Measurements from ENCODE around the gene TMEM260. TPM values are rescaled to one million over a fixed set of nuclear protein-coding genes. Genes with fewer than 3 reads are reported as not detected.
"Not testable (repeated sequence)": the region's sequence is repeated elsewhere in the genome, so short reads cannot be mapped to it uniquely, and the experiment has no call there.

TMEM260 gene
- total RNA-seq, 2 donors from 2014 or later, result 12.5 to 13.3 TPM

- DNase-seq (ENCODE audit: low spot score), result no peak
- intact Hi-C loops (cut with DNase I), result no loop called here
Observed at GRCh38 chr14:56592746-56593544, 13.3 kb downstream of the TMEM260 start.

GRCh38 chr14:56594428-56594827, 14.8 kb downstream of the TMEM260 start:
- DNase-seq (ENCODE audit: low spot score), result no peak
- intact Hi-C loops (cut with DNase I), result no loop called here

GRCh38 chr14:56598519-56598918, 18.9 kb downstream of the TMEM260 start:
- intact Hi-C loops (cut with DNase I), result no loop called here
- no peak for DNase-seq (ENCODE audit: low spot score)

- intact Hi-C loops (cut with DNase I), result no loop called here
- DNase-seq (ENCODE audit: low spot score), result no peak
Observed at GRCh38 chr14:56603648-56604047, 24.1 kb downstream of the TMEM260 start.

GRCh38 chr14:56608689-56609088, 29.1 kb downstream of the TMEM260 start:
- DNase-seq (ENCODE audit: low spot score), result no peak
- intact Hi-C loops (cut with DNase I), result loop anchor here in 1 of 2 donors (5.0 kb wide), 1 partner anchor 614 kb away; no protein-coding TSS in a partner anchor

GRCh38 chr14:56611663-56612062, 32.1 kb downstream of the TMEM260 start:
- DNase-seq (ENCODE audit: low spot score); intact Hi-C loops (cut with DNase I): not testable (repeated sequence)

GRCh38 chr14:56617084-56617483, 37.5 kb downstream of the TMEM260 start:
- intact Hi-C loops (cut with DNase I), result no loop called here
- no peak for DNase-seq (ENCODE audit: low spot score)

GRCh38 chr14:56630707-56631106, 51.1 kb downstream of the TMEM260 start:
- no peak for DNase-seq (ENCODE audit: low spot score)
- intact Hi-C loops (cut with DNase I), result no loop called here

- DNase-seq (ENCODE audit: low spot score), result no peak
- intact Hi-C loops (cut with DNase I), result no loop called here
Observed at GRCh38 chr14:56632195-56632594, 52.6 kb downstream of the TMEM260 start.

- intact Hi-C loops (cut with DNase I), result no loop called here
- DNase-seq (ENCODE audit: low spot score), result no peak
Observed at GRCh38 chr14:56633544-56633943, 53.9 kb downstream of the TMEM260 start.

- intact Hi-C loops (cut with DNase I), result no loop called here
- no peak for DNase-seq (ENCODE audit: low spot score)
Observed at GRCh38 chr14:56635041-56635440, 55.4 kb downstream of the TMEM260 start.

- DNase-seq (ENCODE audit: low spot score), result no peak
- intact Hi-C loops (cut with DNase I), result no loop called here
Observed at GRCh38 chr14:56647493-56647892, 67.9 kb downstream of the TMEM260 start.

- DNase-seq (ENCODE audit: low spot score), result no peak
- intact Hi-C loops (cut with DNase I), result no loop called here
Observed at GRCh38 chr14:56648508-56649301, 69.1 kb downstream of the TMEM260 start.

GRCh38 chr14:56649382-56649781, 69.8 kb downstream of the TMEM260 start:
- no peak for DNase-seq (ENCODE audit: low spot score)
- intact Hi-C loops (cut with DNase I), result no loop called here

GRCh38 chr14:56650048-56650447, 70.5 kb downstream of the TMEM260 start:
- DNase-seq (ENCODE audit: low spot score), result no peak
- intact Hi-C loops (cut with DNase I), result no loop called here

GRCh38 chr14:56650979-56651378, 71.4 kb downstream of the TMEM260 start:
- DNase-seq (ENCODE audit: low spot score), result no peak
- intact Hi-C loops (cut with DNase I), result no loop called here

GRCh38 chr14:56657604-56658003, 78.0 kb downstream of the TMEM260 start:
- no peak for DNase-seq (ENCODE audit: low spot score)
- intact Hi-C loops (cut with DNase I), result no loop called here

GRCh38 chr14:56659378-56659777, 79.8 kb downstream of the TMEM260 start:
- intact Hi-C loops (cut with DNase I), result no loop called here
- peak; percentile 65 for DNase-seq (ENCODE audit: low spot score)

- intact Hi-C loops (cut with DNase I), result no loop called here
- no peak for DNase-seq (ENCODE audit: low spot score)
Observed at GRCh38 chr14:56659964-56660551, 80.5 kb downstream of the TMEM260 start.

GRCh38 chr14:56660677-56661389, 81.2 kb downstream of the TMEM260 start:
- no peak for DNase-seq (ENCODE audit: low spot score)
- intact Hi-C loops (cut with DNase I), result no loop called here

Data from posterior vena cava (tissue), 2 donors.